ENCODE measurements around the gene ALOX5. TPM values are rescaled to one million over a fixed set of nuclear protein-coding genes. Genes with fewer than 3 reads are reported as not detected.

ALOX5 gene
- total RNA-seq, 4 donors from 2014 or later, result 27.8 to 127 (median 39.9) TPM

- TF ChIP-seq EP300 (IDR thresholded peaks at IDR 0.05) (no peak), CTCF (IDR thresholded peaks at IDR 0.05) (no peak), POLR2A (IDR thresholded peaks at IDR 0.05) (no peak)
- Histone ChIP-seq H3K27me3 (no peaks in the 10 kb centered on the region), H3K36me3 (peaks cover 0 to 5% (median 0%) of the 10 kb centered on the region in 3 donors), H3K27ac (no peak overlapping the region), H3K4me1 (no peaks in the 10 kb centered on the region), H3K9me3 (no peaks in the 10 kb centered on the region), H3K4me3 (no peak overlapping the region)
- WGBS, 2 donors, result 60 to 78% methylated on average over 2 of the region's 2 CpGs
- no peak for DNase-seq (ENCODE audit: low spot score in 2 of 2)
Observed at GRCh38 chr10:45447416-45447815, 73.4 kb downstream of the ALOX5 start.

- TF ChIP-seq EP300 (IDR thresholded peaks at IDR 0.05) (no peak), CTCF (IDR thresholded peaks at IDR 0.05) (no peak), POLR2A (IDR thresholded peaks at IDR 0.05) (no peak)
- WGBS, 2 donors, result 97 to 98% methylated on average over 3 of the region's 3 CpGs
- H3K27me3 ChIP-seq, result no peaks in the 10 kb centered on the region
Observed at GRCh38 chr10:45450866-45451265, 76.8 kb downstream of the ALOX5 start.

DNA sequence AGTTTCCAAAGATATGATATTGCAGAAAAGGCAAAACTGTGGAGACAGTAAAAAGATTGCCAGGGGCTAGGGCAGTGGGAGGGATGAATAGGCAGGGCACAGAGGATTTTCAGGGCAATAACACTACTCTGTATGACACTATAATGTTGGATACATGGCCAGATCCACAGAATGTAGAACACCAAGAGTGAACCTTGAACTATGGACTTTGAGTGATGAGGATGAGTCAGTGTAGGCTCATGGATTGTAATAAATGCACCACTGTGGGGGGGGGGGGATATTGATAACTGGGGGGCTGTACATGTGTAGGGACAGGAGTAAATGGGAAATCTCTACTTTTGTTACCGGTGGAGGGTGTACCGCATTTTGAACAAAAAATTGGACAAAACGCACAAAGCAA, 77.4 kb downstream of the ALOX5 start:
- no peak for TF ChIP-seq CTCF (IDR thresholded peaks at IDR 0.05)
- no peak for TF ChIP-seq EP300 (IDR thresholded peaks at IDR 0.05)
- TF ChIP-seq POLR2A (IDR thresholded peaks at IDR 0.05), result no peak
- Histone ChIP-seq H3K4me3 (no peak overlapping the region), H3K27me3 (no peaks in the 10 kb centered on the region), H3K4me1 (no peaks in the 10 kb centered on the region), H3K27ac (no peak overlapping the region), H3K36me3 (peaks cover 0 to 35% (median 0%) of the 10 kb centered on the region in 3 donors), H3K9me3 (no peaks in the 10 kb centered on the region)
- WGBS, 2 donors, result 94 to 95% methylated on average over 3 of the region's 3 CpGs
- DNase-seq (ENCODE audit: low spot score in 2 of 2), result no peak

More at GRCh38 chr10:45450866-45451265, 76.8 kb downstream of the ALOX5 start:
- Histone ChIP-seq H3K9me3 (no peaks in the 10 kb centered on the region), H3K4me1 (no peaks in the 10 kb centered on the region), H3K27ac (no peak overlapping the region), H3K36me3 (peaks cover 0 to 29% (median 0%) of the 10 kb centered on the region in 3 donors), H3K4me3 (no peak overlapping the region)
- DNase-seq (ENCODE audit: low spot score in 2 of 2), result no peak

DNA sequence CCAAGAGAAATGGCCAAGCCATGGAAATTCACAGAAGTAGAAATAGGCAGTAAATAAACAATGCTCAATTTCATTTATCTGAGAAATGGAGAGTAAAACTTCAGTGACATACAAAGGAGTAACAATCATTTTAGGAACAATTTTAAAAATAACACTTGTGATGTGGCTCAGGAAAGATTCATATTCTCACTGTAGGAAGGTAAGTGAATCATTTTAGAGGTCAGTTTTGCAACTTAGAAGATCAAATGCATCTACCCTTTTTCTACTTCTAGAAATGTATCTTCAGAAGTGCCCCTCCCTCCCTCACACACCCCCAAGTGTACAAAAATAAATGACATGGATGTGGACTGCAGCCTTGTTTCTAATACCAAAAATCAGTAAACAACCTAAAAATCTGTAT, 78.3 kb downstream of the ALOX5 start:
- H3K27ac ChIP-seq, result no peak overlapping the region
- H3K9me3 ChIP-seq, result no peaks in the 10 kb centered on the region
- TF ChIP-seq EP300 (IDR thresholded peaks at IDR 0.05), result no peak
- no peak for TF ChIP-seq POLR2A (IDR thresholded peaks at IDR 0.05)
- no peak for TF ChIP-seq CTCF (IDR thresholded peaks at IDR 0.05)
- peaks cover 0 to 43% (median 0%) of the 10 kb centered on the region in 3 donors for H3K36me3 ChIP-seq
- no peaks in the 10 kb centered on the region for H3K4me1 ChIP-seq
- DNase-seq (ENCODE audit: low spot score in 2 of 2), result no peak
- H3K27me3 ChIP-seq, result no peaks in the 10 kb centered on the region
- H3K4me3 ChIP-seq, result no peak overlapping the region

GRCh38 chr10:45452743-45453452, 78.9 kb downstream of the ALOX5 start:
- WGBS, 2 donors, result 78% methylated on average over 7 of the region's 7 CpGs
- no peak overlapping the region for H3K4me3 ChIP-seq
- TF ChIP-seq POLR2A (IDR thresholded peaks at IDR 0.05) (no peak), EP300 (IDR thresholded peaks at IDR 0.05) (no peak), CTCF (IDR thresholded peaks at IDR 0.05) (no peak)

More at GRCh38 chr10:45452743-45453452, 78.9 kb downstream of the ALOX5 start:
- Histone ChIP-seq H3K27me3 (no peaks in the 10 kb centered on the region), H3K27ac (no peak overlapping the region), H3K4me1 (no peaks in the 10 kb centered on the region), H3K9me3 (no peaks in the 10 kb centered on the region), H3K36me3 (peaks cover 0 to 50% (median 0%) of the 10 kb centered on the region in 3 donors)
- no peak for DNase-seq (ENCODE audit: low spot score in 2 of 2)
